ENCODE data around the gene FAM204A.

Gene FAM204A

DNA sequence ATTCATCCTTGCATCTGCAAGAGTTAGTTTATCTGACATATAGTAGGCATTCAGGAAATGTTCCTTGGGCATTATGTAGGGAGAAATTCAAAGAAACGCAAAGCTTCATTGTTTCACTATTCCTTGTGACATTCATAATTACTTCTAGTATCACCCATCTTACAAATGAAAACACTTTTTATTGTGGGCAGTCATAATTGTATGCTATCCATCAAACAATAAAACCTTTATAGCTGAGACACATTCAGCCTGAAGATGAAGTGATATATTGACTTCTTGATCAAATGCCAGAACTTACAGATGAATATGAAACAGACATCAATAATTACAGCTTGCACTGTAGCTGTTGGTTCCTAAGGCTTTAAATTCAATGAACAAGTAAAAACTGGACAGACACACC lies 36.4 kb downstream of the FAM204A start:
- Histone ChIP-seq H3K27ac (ENCODE audit: low read length) (no peak overlapping the region), H3K36me3 (ENCODE audit: control insufficient read depth, low read depth, low read length) (peaks cover 3% of the 10 kb centered on the region), H3K27me3 (ENCODE audit: control insufficient read depth, insufficient read depth, low read length) (no peaks in the 10 kb centered on the region), H3K4me3 (ENCODE audit: low read length) (no peak overlapping the region), H3K4me1 (ENCODE audit: control insufficient read depth, low read depth, low read length) (no peaks in the 10 kb centered on the region), H3K9me3 (ENCODE audit: control insufficient read depth, low read depth, low read length) (no peaks in the 10 kb centered on the region), H3K9ac (ENCODE audit: low read length) (no peak overlapping the region)

DNA sequence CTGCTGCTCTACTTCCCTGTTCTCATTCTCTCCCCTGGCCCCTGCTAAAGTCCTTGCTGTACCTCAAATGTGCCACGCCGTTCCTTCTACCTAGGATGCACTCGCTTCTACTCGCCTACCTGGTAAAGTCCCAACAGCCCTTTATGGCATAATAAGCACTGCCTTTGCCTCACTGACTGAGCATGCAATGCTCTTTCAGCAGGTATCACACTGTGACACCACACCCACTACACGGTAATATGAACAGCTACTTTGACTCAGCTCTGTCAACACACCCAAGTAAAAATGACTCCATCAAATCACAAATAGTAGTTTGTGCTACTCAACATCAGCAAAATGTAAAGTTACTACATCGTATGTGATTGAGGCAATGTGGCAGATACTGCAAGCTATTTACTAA lies 37.6 kb downstream of the FAM204A start:
- Histone ChIP-seq H3K27me3 (ENCODE audit: control insufficient read depth, insufficient read depth, low read length) (no peaks in the 10 kb centered on the region), H3K4me3 (ENCODE audit: low read length) (no peak overlapping the region), H3K27ac (ENCODE audit: low read length) (no peak overlapping the region), H3K4me1 (ENCODE audit: control insufficient read depth, low read depth, low read length) (no peaks in the 10 kb centered on the region), H3K9ac (ENCODE audit: low read length) (no peak overlapping the region), H3K9me3 (ENCODE audit: control insufficient read depth, low read depth, low read length) (no peaks in the 10 kb centered on the region), H3K36me3 (ENCODE audit: control insufficient read depth, low read depth, low read length) (peaks cover 3% of the 10 kb centered on the region)

DNA sequence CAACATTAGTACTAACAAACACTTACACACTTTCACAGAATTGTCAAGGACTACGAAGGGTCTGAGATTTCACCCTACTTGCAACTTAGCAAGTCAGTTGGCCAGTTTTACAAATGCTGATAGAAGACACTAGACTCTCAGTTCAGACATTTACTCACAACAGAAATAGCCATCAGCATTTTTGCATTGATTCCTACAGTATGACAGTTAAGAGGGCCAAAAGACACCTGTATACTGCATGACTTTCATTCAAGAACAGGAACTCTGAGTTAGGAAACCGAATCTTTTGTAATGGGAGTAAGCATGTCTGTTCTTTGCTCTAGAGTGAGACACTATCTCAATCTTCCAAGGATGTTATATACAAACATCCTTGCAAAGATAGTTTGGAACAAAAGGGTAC lies 40.9 kb downstream of the FAM204A start:
- H3K36me3 ChIP-seq (ENCODE audit: control insufficient read depth, low read depth, low read length), result no peaks in the 10 kb centered on the region
- H3K9me3 ChIP-seq (ENCODE audit: control insufficient read depth, low read depth, low read length), result no peaks in the 10 kb centered on the region
- H3K4me1 ChIP-seq (ENCODE audit: control insufficient read depth, low read depth, low read length), result no peaks in the 10 kb centered on the region
- no peak overlapping the region for H3K4me3 ChIP-seq (ENCODE audit: low read length)
- no peaks in the 10 kb centered on the region for H3K27me3 ChIP-seq (ENCODE audit: control insufficient read depth, insufficient read depth, low read length)
- no peak overlapping the region for H3K27ac ChIP-seq (ENCODE audit: low read length)
- no peak overlapping the region for H3K9ac ChIP-seq (ENCODE audit: low read length)

DNA sequence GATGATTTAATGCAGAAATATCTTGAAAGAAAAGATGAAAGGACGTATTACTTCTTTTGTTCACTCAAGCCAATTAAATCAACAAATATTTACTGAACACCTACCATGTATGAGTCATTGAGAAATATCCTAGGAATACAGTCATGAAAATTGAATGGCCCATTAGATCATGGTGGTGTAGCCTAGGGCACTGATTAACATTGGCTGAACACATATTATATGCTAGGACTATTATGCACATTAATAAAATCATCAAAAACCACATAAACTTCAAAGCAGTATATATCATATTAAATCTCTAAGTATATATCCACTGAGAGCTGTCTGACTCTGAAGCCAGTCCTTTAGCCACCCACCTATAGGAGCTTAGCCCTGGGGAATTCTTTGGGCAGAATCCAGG lies 41.8 kb downstream of the FAM204A start:
- Histone ChIP-seq H3K4me1 (ENCODE audit: control insufficient read depth, low read depth, low read length) (peaks cover under 1% of the 10 kb centered on the region), H3K27me3 (ENCODE audit: control insufficient read depth, insufficient read depth, low read length) (no peaks in the 10 kb centered on the region), H3K4me3 (ENCODE audit: low read length) (no peak overlapping the region), H3K9me3 (ENCODE audit: control insufficient read depth, low read depth, low read length) (no peaks in the 10 kb centered on the region), H3K27ac (ENCODE audit: low read length) (no peak overlapping the region), H3K36me3 (ENCODE audit: control insufficient read depth, low read depth, low read length) (no peaks in the 10 kb centered on the region), H3K9ac (ENCODE audit: low read length) (no peak overlapping the region)

DNA sequence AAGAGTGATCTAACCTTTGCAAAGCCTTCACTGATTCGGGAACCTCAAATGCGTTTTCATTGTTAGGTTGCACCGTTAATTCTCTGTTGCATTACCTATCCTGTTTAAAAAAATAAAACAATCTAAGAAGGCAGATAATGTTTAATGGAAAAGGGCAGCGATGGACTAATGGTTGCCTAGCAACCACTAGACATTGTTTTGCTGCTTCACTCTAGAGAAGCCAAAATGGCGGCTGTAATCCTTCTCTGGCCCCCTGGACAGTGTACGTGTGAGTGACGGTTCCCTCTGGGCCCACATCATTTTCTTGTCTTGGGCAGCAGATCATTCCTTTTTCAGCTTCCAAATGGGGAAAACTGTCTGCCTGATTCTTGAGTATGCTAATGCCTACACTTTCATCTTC lies 43.3 kb downstream of the FAM204A start:
- no peak overlapping the region for H3K27ac ChIP-seq (ENCODE audit: low read length)
- H3K9ac ChIP-seq (ENCODE audit: low read length), result no peak overlapping the region
- no peaks in the 10 kb centered on the region for H3K36me3 ChIP-seq (ENCODE audit: control insufficient read depth, low read depth, low read length)
- H3K4me1 ChIP-seq (ENCODE audit: control insufficient read depth, low read depth, low read length), result peaks cover 5% of the 10 kb centered on the region
- H3K27me3 ChIP-seq (ENCODE audit: control insufficient read depth, insufficient read depth, low read length), result no peaks in the 10 kb centered on the region
- no peak overlapping the region for H3K4me3 ChIP-seq (ENCODE audit: low read length)
- H3K9me3 ChIP-seq (ENCODE audit: control insufficient read depth, low read depth, low read length), result no peaks in the 10 kb centered on the region

DNA sequence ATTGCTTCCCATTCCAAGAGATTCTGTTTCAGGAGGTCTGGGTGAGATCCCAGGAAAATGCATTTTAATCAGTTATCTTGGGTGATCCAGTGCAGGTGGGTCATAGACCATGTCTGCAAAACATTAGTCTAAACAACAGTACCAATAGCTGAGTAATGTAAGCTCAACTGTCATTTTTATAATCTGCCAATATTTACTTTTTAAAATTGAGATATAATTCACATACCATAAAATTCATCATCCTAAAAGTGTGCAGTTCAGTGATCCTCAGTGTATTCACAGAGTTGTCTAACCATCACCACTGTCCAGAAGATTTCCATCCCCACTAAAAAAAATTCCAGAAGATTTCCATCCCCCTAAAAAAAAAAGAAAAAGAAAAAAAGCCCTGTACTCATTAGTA lies 51.0 kb downstream of the FAM204A start:
- H3K4me1 ChIP-seq (ENCODE audit: control insufficient read depth, low read depth, low read length), result peaks cover 5% of the 10 kb centered on the region
- no peak overlapping the region for H3K4me3 ChIP-seq (ENCODE audit: low read length)
- no peaks in the 10 kb centered on the region for H3K36me3 ChIP-seq (ENCODE audit: control insufficient read depth, low read depth, low read length)
- no peaks in the 10 kb centered on the region for H3K9me3 ChIP-seq (ENCODE audit: control insufficient read depth, low read depth, low read length)
- H3K27ac ChIP-seq (ENCODE audit: low read length), result no peak overlapping the region
- no peaks in the 10 kb centered on the region for H3K27me3 ChIP-seq (ENCODE audit: control insufficient read depth, insufficient read depth, low read length)
- no peak overlapping the region for H3K9ac ChIP-seq (ENCODE audit: low read length)

DNA sequence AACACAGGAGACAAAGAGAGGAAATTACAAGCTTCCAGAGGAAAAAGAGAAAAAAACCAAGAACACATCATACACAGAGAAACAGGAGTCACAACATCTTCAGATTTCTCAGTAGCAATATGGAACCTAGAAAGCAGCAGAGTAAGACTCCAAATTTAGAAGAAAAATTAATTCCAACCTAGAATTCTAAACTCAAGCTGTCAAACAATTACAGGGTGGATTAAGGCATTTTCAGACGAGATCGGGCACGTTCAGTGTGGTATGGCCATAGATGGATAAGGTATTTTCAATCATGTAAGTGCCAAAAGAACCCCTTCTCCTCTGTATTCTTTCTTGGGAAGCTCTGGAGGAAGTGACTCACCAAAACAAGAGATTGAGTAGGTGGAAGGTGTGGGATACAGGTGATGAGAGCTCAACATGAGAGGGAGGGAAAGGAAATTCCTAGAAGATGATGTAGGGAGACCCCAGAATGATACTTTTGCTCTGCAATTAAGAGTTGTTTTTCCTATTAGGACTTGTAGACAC lies 51.6 kb downstream of the FAM204A start:
- Histone ChIP-seq H3K27me3 (ENCODE audit: control insufficient read depth, insufficient read depth, low read length) (no peaks in the 10 kb centered on the region), H3K4me3 (ENCODE audit: low read length) (no peak overlapping the region), H3K9me3 (ENCODE audit: control insufficient read depth, low read depth, low read length) (no peaks in the 10 kb centered on the region), H3K27ac (ENCODE audit: low read length) (no peak overlapping the region), H3K9ac (ENCODE audit: low read length) (no peak overlapping the region), H3K4me1 (ENCODE audit: control insufficient read depth, low read depth, low read length) (peaks cover 5% of the 10 kb centered on the region), H3K36me3 (ENCODE audit: control insufficient read depth, low read depth, low read length) (no peaks in the 10 kb centered on the region)

DNA sequence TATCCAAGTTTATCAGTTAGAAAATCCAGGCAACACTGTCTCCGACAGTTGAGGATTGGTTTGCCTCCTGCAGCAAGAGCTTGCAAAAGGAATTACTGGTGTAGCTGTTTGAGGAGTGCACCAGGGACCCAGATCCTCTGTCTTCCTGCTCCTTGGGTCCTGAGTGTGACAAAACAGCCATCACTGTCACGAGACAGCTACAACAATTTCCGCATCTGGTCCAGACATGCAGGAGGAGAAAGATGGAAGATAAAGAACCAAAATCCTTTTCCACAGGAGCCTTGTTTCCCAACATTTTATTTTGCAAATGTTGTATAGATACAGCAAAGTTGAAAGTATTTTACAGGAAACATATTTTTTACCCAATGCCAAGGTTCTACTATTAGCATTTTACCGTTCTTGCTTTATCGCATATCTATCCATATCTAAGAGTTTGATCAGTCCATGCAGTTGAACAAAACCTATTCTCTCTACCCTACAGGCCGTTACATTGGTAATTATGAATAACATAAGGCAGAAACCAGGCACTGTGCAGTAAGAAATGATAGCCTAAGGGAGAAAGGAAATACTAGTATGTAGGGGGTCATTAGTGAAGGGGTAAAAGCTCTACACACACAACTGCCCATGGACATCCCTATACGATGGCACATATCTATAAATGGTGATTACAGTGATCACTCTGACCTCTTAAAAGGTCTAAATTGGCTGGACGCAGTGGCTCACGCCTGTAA lies 54.9 kb downstream of the FAM204A start:
- no peaks in the 10 kb centered on the region for H3K27me3 ChIP-seq (ENCODE audit: control insufficient read depth, insufficient read depth, low read length)
- no peak overlapping the region for H3K27ac ChIP-seq (ENCODE audit: low read length)
- H3K9ac ChIP-seq (ENCODE audit: low read length), result no peak overlapping the region
- H3K36me3 ChIP-seq (ENCODE audit: control insufficient read depth, low read depth, low read length), result no peaks in the 10 kb centered on the region
- no peaks in the 10 kb centered on the region for H3K9me3 ChIP-seq (ENCODE audit: control insufficient read depth, low read depth, low read length)
- no peaks in the 10 kb centered on the region for H3K4me1 ChIP-seq (ENCODE audit: control insufficient read depth, low read depth, low read length)
- no peak overlapping the region for H3K4me3 ChIP-seq (ENCODE audit: low read length)

DNA sequence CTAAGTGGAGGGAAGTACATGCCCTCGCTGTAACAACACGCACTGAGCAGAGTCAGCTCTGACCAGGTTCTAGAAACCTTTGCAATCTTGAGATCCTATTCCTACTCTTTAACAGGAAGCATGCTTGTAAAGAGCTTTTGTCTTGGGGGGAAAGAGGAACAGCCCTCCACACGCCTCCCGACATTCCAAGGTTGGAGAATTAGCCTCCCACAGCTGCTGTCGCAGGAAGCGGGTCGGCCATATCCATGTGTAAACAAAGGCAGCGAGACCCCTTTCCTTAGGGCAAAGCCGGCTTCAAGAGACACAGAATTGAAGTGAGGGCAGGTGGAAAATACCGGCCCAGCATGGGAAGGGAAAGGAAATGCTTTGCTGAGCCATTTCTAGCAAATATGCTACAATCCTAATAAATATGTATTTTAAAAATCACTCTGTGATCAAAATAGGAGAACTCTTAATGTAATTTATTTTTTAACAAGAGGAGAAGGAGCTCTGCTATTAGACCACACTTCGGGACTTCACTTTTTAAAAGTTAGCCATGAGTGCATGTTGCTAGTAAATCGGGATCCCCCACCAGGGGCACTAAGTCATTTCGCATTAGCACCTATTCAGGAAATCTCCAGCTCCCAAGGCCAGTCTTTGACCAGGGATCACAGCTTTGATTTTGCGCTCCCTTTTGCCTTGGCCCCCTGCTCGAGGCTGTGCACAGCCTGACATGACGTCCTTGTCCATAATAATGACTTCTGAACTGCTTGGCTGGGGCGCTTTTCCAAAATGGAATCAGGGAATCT lies 55.9 kb downstream of the FAM204A start:
- Histone ChIP-seq H3K9me3 (ENCODE audit: control insufficient read depth, low read depth, low read length) (no peaks in the 10 kb centered on the region), H3K27me3 (ENCODE audit: control insufficient read depth, insufficient read depth, low read length) (no peaks in the 10 kb centered on the region), H3K36me3 (ENCODE audit: control insufficient read depth, low read depth, low read length) (no peaks in the 10 kb centered on the region), H3K9ac (ENCODE audit: low read length) (no peak overlapping the region), H3K4me3 (ENCODE audit: low read length) (no peak overlapping the region), H3K27ac (ENCODE audit: low read length) (no peak overlapping the region), H3K4me1 (ENCODE audit: control insufficient read depth, low read depth, low read length) (no peaks in the 10 kb centered on the region)

DNA sequence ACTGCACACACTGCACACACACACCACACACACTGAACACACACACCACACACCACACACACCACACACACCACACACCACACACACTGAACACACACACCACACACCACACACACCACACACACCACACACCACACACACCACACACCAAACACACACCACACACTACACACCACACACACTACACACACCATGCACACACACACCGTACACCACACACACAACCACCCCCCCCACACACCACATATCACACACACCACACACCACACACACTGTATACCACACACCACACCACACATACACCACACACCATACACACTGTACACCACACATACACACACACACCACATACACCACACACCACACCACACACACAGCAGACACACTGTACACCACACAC lies 59.5 kb downstream of the FAM204A start:
- H3K36me3 ChIP-seq (ENCODE audit: control insufficient read depth, low read depth, low read length), result no peaks in the 10 kb centered on the region
- H3K27ac ChIP-seq (ENCODE audit: low read length), result no peak overlapping the region
- H3K9me3 ChIP-seq (ENCODE audit: control insufficient read depth, low read depth, low read length), result no peaks in the 10 kb centered on the region
- no peak overlapping the region for H3K4me3 ChIP-seq (ENCODE audit: low read length)
- H3K27me3 ChIP-seq (ENCODE audit: control insufficient read depth, insufficient read depth, low read length), result no peaks in the 10 kb centered on the region
- H3K9ac ChIP-seq (ENCODE audit: low read length), result no peak overlapping the region
- H3K4me1 ChIP-seq (ENCODE audit: control insufficient read depth, low read depth, low read length), result no peaks in the 10 kb centered on the region

DNA sequence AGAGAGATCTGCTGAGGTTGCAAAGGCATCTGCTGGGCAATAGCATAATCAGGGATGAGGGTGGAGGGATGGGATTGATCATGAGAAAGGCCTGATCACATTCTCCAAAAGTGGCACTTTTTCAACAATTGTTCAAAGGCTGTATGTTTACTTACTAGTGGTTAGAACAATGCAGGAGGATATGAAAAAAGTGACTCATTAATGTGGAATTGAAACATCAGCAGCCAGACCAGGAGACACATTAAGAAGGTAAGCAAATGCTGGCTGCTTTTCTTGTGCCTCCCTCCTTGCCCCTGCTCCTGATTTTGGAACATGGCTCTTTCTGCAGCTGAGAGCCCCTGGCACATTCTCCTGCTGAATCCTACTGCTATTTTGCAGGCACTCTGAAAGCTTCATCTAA lies 63.5 kb downstream of the FAM204A start:
- H3K4me1 ChIP-seq (ENCODE audit: control insufficient read depth, low read depth, low read length), result no peaks in the 10 kb centered on the region

DNA sequence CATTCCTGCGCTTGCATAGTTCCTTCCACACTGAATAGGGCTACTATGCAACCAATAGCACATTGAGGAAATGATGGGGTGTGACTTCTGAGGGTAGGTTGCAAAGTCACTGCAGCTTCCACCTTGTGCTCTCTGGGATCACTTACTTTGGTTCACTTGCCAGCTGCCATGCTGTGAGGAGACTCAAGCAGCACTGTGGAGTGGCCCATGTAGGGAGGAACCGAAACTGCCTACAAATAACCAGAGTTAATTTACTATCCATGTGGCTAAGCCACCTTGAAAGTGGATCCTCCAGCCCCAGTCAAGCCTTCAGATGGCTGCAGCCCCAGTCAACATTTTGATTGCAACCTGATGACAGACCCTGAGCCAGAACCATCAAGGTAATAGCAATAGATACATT lies 64.3 kb downstream of the FAM204A start:
- no peaks in the 10 kb centered on the region for H3K27me3 ChIP-seq (ENCODE audit: control insufficient read depth, insufficient read depth, low read length)
- H3K36me3 ChIP-seq (ENCODE audit: control insufficient read depth, low read depth, low read length), result no peaks in the 10 kb centered on the region
- H3K9me3 ChIP-seq (ENCODE audit: control insufficient read depth, low read depth, low read length), result no peaks in the 10 kb centered on the region
- H3K4me3 ChIP-seq (ENCODE audit: low read length), result no peak overlapping the region
- H3K4me1 ChIP-seq (ENCODE audit: control insufficient read depth, low read depth, low read length), result peaks cover under 1% of the 10 kb centered on the region
- no peak overlapping the region for H3K27ac ChIP-seq (ENCODE audit: low read length)
- no peak overlapping the region for H3K9ac ChIP-seq (ENCODE audit: low read length)

More for the DNA sequence above, 63.5 kb downstream of the FAM204A start:
- no peak overlapping the region for H3K9ac ChIP-seq (ENCODE audit: low read length)
- no peaks in the 10 kb centered on the region for H3K27me3 ChIP-seq (ENCODE audit: control insufficient read depth, insufficient read depth, low read length)
- H3K4me3 ChIP-seq (ENCODE audit: low read length), result no peak overlapping the region
- H3K36me3 ChIP-seq (ENCODE audit: control insufficient read depth, low read depth, low read length), result no peaks in the 10 kb centered on the region
- no peaks in the 10 kb centered on the region for H3K9me3 ChIP-seq (ENCODE audit: control insufficient read depth, low read depth, low read length)
- no peak overlapping the region for H3K27ac ChIP-seq (ENCODE audit: low read length)
